GM18861 (cell line): ENCODE results near the gene ACTRT2.

ENCODE experiments used
- ATAC-seq: cut with Tn5 transposase; IDR thresholded peaks from one replicate; pipeline ENCODE4 v1.9.1; 2021; ENCODE audit not compliant: unreplicated experiment

Gene ACTRT2

GRCh38 chr1:3002349-3003038 lies 18.8 kb upstream of the ACTRT2 start:
- ATAC-seq, result no peak

GRCh38 chr1:3003039-3003940 lies 18.0 kb upstream of the ACTRT2 start:
- no peak for ATAC-seq

- ATAC-seq, result no peak
These were observed 17.4 kb upstream of the ACTRT2 start for GRCh38 chr1:3003941-3004270.

GRCh38 chr1:3004285-3005205 lies 16.7 kb upstream of the ACTRT2 start:
- no peak for ATAC-seq

GRCh38 chr1:3005771-3006170 lies 15.5 kb upstream of the ACTRT2 start:
- no peak for ATAC-seq

- ATAC-seq, result no peak
These were observed 13.7 kb upstream of the ACTRT2 start for GRCh38 chr1:3007298-3008147.

GRCh38 chr1:3009021-3009420 lies 12.2 kb upstream of the ACTRT2 start:
- ATAC-seq, result no peak

GRCh38 chr1:3009556-3009955 lies 11.7 kb upstream of the ACTRT2 start:
- ATAC-seq, result no peak

GRCh38 chr1:3011127-3011526 lies 10.1 kb upstream of the ACTRT2 start:
- no peak for ATAC-seq

- no peak for ATAC-seq
These were observed 9.4 kb upstream of the ACTRT2 start for GRCh38 chr1:3011631-3012455.

- ATAC-seq, result no peak
These were observed 8.6 kb upstream of the ACTRT2 start for GRCh38 chr1:3012456-3013291.

- no peak for ATAC-seq
These were observed 7.8 kb upstream of the ACTRT2 start for GRCh38 chr1:3013371-3014049.

- no peak for ATAC-seq
These were observed 7.2 kb upstream of the ACTRT2 start for GRCh38 chr1:3014050-3014440.

GRCh38 chr1:3014443-3015268 lies 6.6 kb upstream of the ACTRT2 start:
- ATAC-seq, result no peak

GRCh38 chr1:3015269-3015635 lies 6.0 kb upstream of the ACTRT2 start:
- ATAC-seq, result no peak

GRCh38 chr1:3015744-3016143 lies 5.5 kb upstream of the ACTRT2 start:
- no peak for ATAC-seq

GRCh38 chr1:3016641-3017439 lies 4.4 kb upstream of the ACTRT2 start:
- ATAC-seq, result no peak
